Embryonic facial prominence (tissue), 1 donor: Measurements from ENCODE around the gene CHID1.

ENCODE experiments used
- DNase-seq: peaks from one replicate; pipeline ENCODE4 v3.0.0-alpha.2; 2016; ENCODE audit errors: extremely low spot score

CHID1 gene

GRCh38 chr11:849951-850774, 60.4 kb downstream of the CHID1 start:
- no peak for DNase-seq

GRCh38 chr11:849104-849824, 61.3 kb downstream of the CHID1 start:
- no peak for DNase-seq

GRCh38 chr11:848380-848931, 62.2 kb downstream of the CHID1 start:
- DNase-seq = no peak

GRCh38 chr11:847876-848275, 62.7 kb downstream of the CHID1 start:
- DNase-seq = no peak

- no peak for DNase-seq
These were observed 64.0 kb downstream of the CHID1 start for GRCh38 chr11:846496-847098.

- no peak for DNase-seq
These were observed 64.6 kb downstream of the CHID1 start for GRCh38 chr11:845872-846495.

GRCh38 chr11:844693-845644, 65.6 kb downstream of the CHID1 start:
- peak; percentile 64 for DNase-seq

GRCh38 chr11:843818-844692, 66.6 kb downstream of the CHID1 start:
- peak; percentile 64 for DNase-seq

- no peak for DNase-seq
These were observed 67.4 kb downstream of the CHID1 start for GRCh38 chr11:843086-843734.

- DNase-seq = peak; percentile 78
These were observed 68.1 kb downstream of the CHID1 start, which contains the start of the genes POLR2L and TSPAN4 for GRCh38 chr11:842370-843002. Gene POLR2L, minus strand, starts transcription at chr11:842529. Its CDS starts 21 bp downstream, at chr11:842508. Gene TSPAN4, plus strand, starts transcription at chr11:842852. Its CDS starts 7,453 bp downstream, at chr11:850305.

GRCh38 chr11:841981-842369, 68.6 kb downstream of the CHID1 start:
- no peak for DNase-seq

- no peak for DNase-seq
These were observed 70.6 kb downstream of the CHID1 start for GRCh38 chr11:839875-840617.

GRCh38 chr11:839280-839623, 71.4 kb downstream of the CHID1 start:
- no peak for DNase-seq

GRCh38 chr11:838441-839279, 72.0 kb downstream of the CHID1 start:
- DNase-seq = no peak

- DNase-seq = no peak
These were observed 72.7 kb downstream of the CHID1 start for GRCh38 chr11:837990-838307.

GRCh38 chr11:837189-837989, 73.2 kb downstream of the CHID1 start:
- DNase-seq = no peak
